NCI-H524 treated with DMSO at 0.1 percent for 48 hours (cell line): ENCODE data around the gene CCDC8.
A peak's percentile ranks its signal among the peaks of the same experiment; 100 is the strongest.
"Not testable (repeated sequence)": the region's sequence is repeated elsewhere in the genome, so short reads cannot be mapped to it uniquely, and the experiment has no call there.

Experiments used
- DNase-seq: peaks from one replicate; lab custom pipeline; 2025; lab: John Stamatoyannopoulos, UW

Gene CCDC8

GRCh38 chr19:46413262-46414031, at the start of gene CCDC8:
Gene CCDC8 (minus strand): TSS chr19:46413564. CDS start chr19:46412810, 754 bp downstream.
- DNase-seq = peak; percentile 72

GRCh38 chr19:46461537-46461936, 48.2 kb upstream of the CCDC8 start:
- DNase-seq = peak; percentile 17

GRCh38 chr19:46460981-46461380, 47.6 kb upstream of the CCDC8 start:
- DNase-seq = no peak

GRCh38 chr19:46460055-46460454, 46.7 kb upstream of the CCDC8 start:
- no peak for DNase-seq

GRCh38 chr19:46456930-46457329, 43.6 kb upstream of the CCDC8 start:
- DNase-seq = no peak

GRCh38 chr19:46454244-46454643, 40.9 kb upstream of the CCDC8 start:
- DNase-seq = no peak

GRCh38 chr19:46453661-46454060, 40.3 kb upstream of the CCDC8 start:
- DNase-seq = no peak

GRCh38 chr19:46452186-46452585, 38.8 kb upstream of the CCDC8 start:
- no peak for DNase-seq

- no peak for DNase-seq
Observed at GRCh38 chr19:46451352-46451751, 38.0 kb upstream of the CCDC8 start.

GRCh38 chr19:46450737-46451136, 37.4 kb upstream of the CCDC8 start:
- no peak for DNase-seq

GRCh38 chr19:46449228-46449627, 35.9 kb upstream of the CCDC8 start:
- DNase-seq = no peak

- DNase-seq = no peak
Observed at GRCh38 chr19:46448601-46449000, 35.2 kb upstream of the CCDC8 start.

- no peak for DNase-seq
Observed at GRCh38 chr19:46447824-46448223, 34.5 kb upstream of the CCDC8 start.

- DNase-seq = no peak
Observed at GRCh38 chr19:46447006-46447405, 33.6 kb upstream of the CCDC8 start.

- DNase-seq = no peak
Observed at GRCh38 chr19:46446021-46446420, 32.7 kb upstream of the CCDC8 start.

GRCh38 chr19:46442808-46443450, 29.6 kb upstream of the CCDC8 start:
- no peak for DNase-seq

- DNase-seq = no peak
Observed at GRCh38 chr19:46441866-46442265, 28.5 kb upstream of the CCDC8 start.

- not testable (repeated sequence) for DNase-seq
Observed at GRCh38 chr19:46435689-46436088, 22.3 kb upstream of the CCDC8 start.

- DNase-seq = no peak
Observed at GRCh38 chr19:46435009-46435408, 21.6 kb upstream of the CCDC8 start.

- DNase-seq = not testable (repeated sequence)
Observed at GRCh38 chr19:46433470-46433869, 20.1 kb upstream of the CCDC8 start.

GRCh38 chr19:46431824-46432223, 18.5 kb upstream of the CCDC8 start:
- DNase-seq = no peak

- no peak for DNase-seq
Observed at GRCh38 chr19:46429999-46430398, 16.6 kb upstream of the CCDC8 start.
